Measurements from ENCODE around the gene FITM1.

FITM1 gene

DNA sequence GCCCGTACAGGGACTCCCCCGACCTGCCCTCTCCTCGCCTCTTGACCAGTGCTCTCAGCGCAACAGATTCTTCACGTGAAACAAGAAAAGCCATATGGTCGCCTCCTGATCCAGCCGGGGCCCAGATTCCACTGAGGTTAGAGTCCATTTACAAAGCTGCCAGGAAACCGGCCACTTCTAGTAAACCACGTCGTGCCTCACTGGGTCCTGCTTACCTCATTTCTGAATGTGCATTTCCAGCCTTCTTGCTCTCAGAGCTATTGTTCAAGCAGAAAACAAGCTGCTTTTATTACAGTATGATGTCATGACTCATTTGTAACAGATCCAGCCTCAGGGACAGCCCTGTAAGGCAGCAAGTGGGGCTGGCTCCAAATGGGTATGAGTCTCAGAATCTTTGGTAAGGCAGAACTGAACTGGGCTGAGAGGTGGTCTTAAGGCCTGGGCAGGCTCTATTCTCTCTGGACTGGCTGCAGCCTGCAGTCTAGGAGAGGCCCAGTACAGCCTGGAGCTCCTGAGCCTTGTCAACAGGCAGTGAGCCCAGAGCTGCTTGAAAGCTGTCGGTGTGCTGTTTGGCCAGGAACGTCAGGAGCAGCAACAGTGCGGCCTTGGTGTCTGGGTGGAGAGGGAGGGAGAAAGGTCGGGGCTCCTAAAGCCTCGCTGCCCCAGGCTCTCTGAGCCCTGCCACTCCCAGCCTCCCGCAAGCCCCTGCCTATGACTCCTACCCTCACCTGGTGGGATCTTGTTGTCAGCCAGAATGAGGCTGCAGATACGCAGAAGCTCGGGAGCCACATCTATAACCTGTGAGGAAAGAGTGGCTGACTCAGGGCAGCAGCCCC, 49.7 kb downstream of the FITM1 start:
- no peaks in the 10 kb centered on the region for H3K9me2 ChIP-seq (replicated peaks; ENCODE audit: control insufficient read depth, low read length)
- no peak overlapping the region for H3K27ac ChIP-seq (ENCODE audit: low read depth, low read length)

DNA sequence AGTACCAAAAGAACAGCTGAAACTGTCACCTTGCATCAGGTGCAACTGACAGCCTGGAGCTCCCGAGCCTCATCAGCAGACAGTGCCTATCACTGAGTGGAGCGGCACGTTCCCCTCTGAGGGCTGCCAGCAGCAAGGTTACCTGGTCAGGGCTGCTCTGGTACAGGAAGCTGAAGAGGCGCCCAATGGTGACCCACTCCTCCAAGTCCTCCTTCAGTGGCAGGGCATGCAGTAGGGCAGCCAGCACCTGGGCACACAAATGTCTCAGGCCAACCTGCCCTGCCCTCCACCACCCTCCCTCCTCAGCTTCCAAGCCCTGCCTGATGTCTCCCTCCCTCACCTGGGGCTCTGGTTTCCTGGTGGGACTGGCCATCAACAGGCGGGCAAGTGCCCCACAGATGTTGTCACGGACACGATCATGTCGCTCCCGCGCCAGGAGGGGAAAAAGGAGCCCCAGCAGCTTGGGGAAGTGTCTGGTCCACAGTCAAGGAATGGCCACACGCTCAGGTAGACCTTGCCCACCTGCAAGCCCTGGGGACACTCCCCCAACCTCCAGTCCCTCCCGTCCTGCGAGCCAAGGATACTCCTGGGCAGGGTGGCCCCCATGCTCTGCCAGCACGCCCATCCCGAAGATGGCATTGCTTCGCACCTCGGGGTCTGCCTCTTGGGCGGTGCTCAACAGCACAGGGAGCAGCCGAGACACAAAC, 51.1 kb downstream of the FITM1 start:
- Histone ChIP-seq H3K4me2 (ENCODE audit: low read length) (no peak overlapping the region), H3F3A (ENCODE audit: control insufficient read depth, insufficient read depth) (peaks cover 3% of the 10 kb centered on the region; the same call in 1 of the 2 replicates), H3K4me1 (ENCODE audit: control insufficient read depth, low read length) (no peaks in the 10 kb centered on the region), H3K9me3 (ENCODE audit: control insufficient read depth, insufficient read depth, low read length) (no peaks in the 10 kb centered on the region), H3K27ac (ENCODE audit: low read depth, low read length) (no peak overlapping the region), H3K79me2 (ENCODE audit: control insufficient read depth, low read length) (peaks cover 1% of the 10 kb centered on the region), H4K20me1 (ENCODE audit: control insufficient read depth, insufficient read depth, low read depth, low read length) (no peaks in the 10 kb centered on the region), H3K4me3 (ENCODE audit: low read length) (no peak overlapping the region), H3K27me3 (ENCODE audit: control insufficient read depth, low read length) (no peaks in the 10 kb centered on the region), H3K9me2 (replicated peaks; ENCODE audit: control insufficient read depth, low read length) (no peaks in the 10 kb centered on the region), H3K36me3 (ENCODE audit: control insufficient read depth, low read length) (peaks cover 85% of the 10 kb centered on the region)
- TF ChIP-seq, protein P1, sequence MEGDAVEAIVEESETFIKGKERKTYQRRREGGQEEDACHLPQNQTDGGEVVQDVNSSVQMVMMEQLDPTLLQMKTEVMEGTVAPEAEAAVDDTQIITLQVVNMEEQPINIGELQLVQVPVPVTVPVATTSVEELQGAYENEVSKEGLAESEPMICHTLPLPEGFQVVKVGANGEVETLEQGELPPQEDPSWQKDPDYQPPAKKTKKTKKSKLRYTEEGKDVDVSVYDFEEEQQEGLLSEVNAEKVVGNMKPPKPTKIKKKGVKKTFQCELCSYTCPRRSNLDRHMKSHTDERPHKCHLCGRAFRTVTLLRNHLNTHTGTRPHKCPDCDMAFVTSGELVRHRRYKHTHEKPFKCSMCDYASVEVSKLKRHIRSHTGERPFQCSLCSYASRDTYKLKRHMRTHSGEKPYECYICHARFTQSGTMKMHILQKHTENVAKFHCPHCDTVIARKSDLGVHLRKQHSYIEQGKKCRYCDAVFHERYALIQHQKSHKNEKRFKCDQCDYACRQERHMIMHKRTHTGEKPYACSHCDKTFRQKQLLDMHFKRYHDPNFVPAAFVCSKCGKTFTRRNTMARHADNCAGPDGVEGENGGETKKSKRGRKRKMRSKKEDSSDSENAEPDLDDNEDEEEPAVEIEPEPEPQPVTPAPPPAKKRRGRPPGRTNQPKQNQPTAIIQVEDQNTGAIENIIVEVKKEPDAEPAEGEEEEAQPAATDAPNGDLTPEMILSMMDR (IDR thresholded peaks at IDR 0.05; ENCODE audit: low read depth, low read length, poor library complexity, severe bottlenecking) = no peak
- no peak for TF ChIP-seq EZH2phosphoT487 (IDR thresholded peaks at IDR 0.05; ENCODE audit: borderline replicate concordance, low read length)

More for the DNA sequence above, 49.7 kb downstream of the FITM1 start:
- no peaks in the 10 kb centered on the region for H3K4me1 ChIP-seq (ENCODE audit: control insufficient read depth, low read length)
- TF ChIP-seq, protein P1 (IDR thresholded peaks at IDR 0.05; ENCODE audit: low read depth, low read length, poor library complexity, severe bottlenecking) = no peak
- TF ChIP-seq EZH2phosphoT487 (IDR thresholded peaks at IDR 0.05; ENCODE audit: borderline replicate concordance, low read length) = no peak
- H3K4me2 ChIP-seq (ENCODE audit: low read length) = no peak overlapping the region
- H3F3A ChIP-seq (ENCODE audit: control insufficient read depth, insufficient read depth) = peaks cover 3% of the 10 kb centered on the region; the same call in 1 of the 2 replicates
- no peaks in the 10 kb centered on the region for H3K27me3 ChIP-seq (ENCODE audit: control insufficient read depth, low read length)
- peaks cover 71% of the 10 kb centered on the region for H3K36me3 ChIP-seq (ENCODE audit: control insufficient read depth, low read length)
- H3K9me3 ChIP-seq (ENCODE audit: control insufficient read depth, insufficient read depth, low read length) = no peaks in the 10 kb centered on the region
- no peaks in the 10 kb centered on the region for H3K79me2 ChIP-seq (ENCODE audit: control insufficient read depth, low read length)
- no peak overlapping the region for H3K4me3 ChIP-seq (ENCODE audit: low read length)
- no peaks in the 10 kb centered on the region for H4K20me1 ChIP-seq (ENCODE audit: control insufficient read depth, insufficient read depth, low read depth, low read length)

All from DOHH2 (cell line).